ENCODE results near the gene LUZP4.

LUZP4 gene

DNA sequence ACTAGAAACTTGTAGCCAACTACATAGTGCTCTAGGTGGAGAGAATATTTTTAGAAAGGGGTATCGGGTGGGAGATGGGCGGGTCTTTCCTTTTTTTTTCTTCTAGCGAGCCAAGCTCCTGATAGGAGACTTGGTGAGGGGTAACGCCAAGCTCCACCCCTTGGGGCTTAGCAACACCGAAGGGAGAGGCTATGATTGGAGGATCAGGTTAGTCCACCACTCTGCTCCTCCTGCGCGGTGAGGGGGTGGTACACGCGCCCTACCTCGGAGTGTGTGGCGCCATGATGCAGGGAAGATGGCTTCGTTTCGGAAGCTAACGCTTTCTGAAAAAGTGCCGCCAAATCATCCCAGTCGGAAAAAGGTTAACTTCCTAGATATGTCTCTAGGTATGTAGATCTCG is at the start of gene LUZP4:
LUZP4 (plus strand) TSS at position 251 of the 400 bp plus-strand sequence; CDS start at position 296, 45 bp downstream.
- no peaks in the 10 kb centered on the region for H3K36me3 ChIP-seq (replicated peaks; ENCODE audit: insufficient read depth, low read length)
- no peak within 1 kb of the TSS for H3K4me3 ChIP-seq (ENCODE audit: low read length)
- H3K79me2 ChIP-seq (ENCODE audit: low read length) = no peaks in the 10 kb centered on the region
- no peaks in the 10 kb centered on the region for H3K4me1 ChIP-seq (ENCODE audit: low read length)
- H4K20me1 ChIP-seq (ENCODE audit: insufficient read depth, low read length) = no peaks in the 10 kb centered on the region
- H3K27me3 ChIP-seq (replicated peaks; ENCODE audit: insufficient read depth, low read length) = no peaks in the 10 kb centered on the region
- H3K9ac ChIP-seq (ENCODE audit: low read length) = no peak within 1 kb of the TSS
- no peaks in the 10 kb centered on the region for H3F3A ChIP-seq (ENCODE audit: insufficient read depth, low read length)
- TF ChIP-seq EZH2 (optimal IDR thresholded peaks at IDR 0.05; ENCODE audit: low read depth, low read length) (no peak), EZH2phosphoT487 (IDR thresholded peaks at IDR 0.05; ENCODE audit: low read length) (no peak)
- TF ChIP-seq, protein P1, sequence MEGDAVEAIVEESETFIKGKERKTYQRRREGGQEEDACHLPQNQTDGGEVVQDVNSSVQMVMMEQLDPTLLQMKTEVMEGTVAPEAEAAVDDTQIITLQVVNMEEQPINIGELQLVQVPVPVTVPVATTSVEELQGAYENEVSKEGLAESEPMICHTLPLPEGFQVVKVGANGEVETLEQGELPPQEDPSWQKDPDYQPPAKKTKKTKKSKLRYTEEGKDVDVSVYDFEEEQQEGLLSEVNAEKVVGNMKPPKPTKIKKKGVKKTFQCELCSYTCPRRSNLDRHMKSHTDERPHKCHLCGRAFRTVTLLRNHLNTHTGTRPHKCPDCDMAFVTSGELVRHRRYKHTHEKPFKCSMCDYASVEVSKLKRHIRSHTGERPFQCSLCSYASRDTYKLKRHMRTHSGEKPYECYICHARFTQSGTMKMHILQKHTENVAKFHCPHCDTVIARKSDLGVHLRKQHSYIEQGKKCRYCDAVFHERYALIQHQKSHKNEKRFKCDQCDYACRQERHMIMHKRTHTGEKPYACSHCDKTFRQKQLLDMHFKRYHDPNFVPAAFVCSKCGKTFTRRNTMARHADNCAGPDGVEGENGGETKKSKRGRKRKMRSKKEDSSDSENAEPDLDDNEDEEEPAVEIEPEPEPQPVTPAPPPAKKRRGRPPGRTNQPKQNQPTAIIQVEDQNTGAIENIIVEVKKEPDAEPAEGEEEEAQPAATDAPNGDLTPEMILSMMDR (IDR thresholded peaks at IDR 0.05; ENCODE audit: low read length) = no peak
- H3K27ac ChIP-seq (ENCODE audit: low read length) = no peak within 1 kb of the TSS
- no peak within 1 kb of the TSS for H3K4me2 ChIP-seq (ENCODE audit: low read depth, low read length)
- H2AFZ ChIP-seq (ENCODE audit: low read length) = no peak within 1 kb of the TSS
- no peaks in the 10 kb centered on the region for H3K9me2 ChIP-seq (replicated peaks; ENCODE audit: insufficient read depth, low read length)
- DNase-seq = no peak
- no peaks in the 10 kb centered on the region for H3K9me3 ChIP-seq (replicated peaks; ENCODE audit: insufficient read depth, low read length)

- H3K36me3 ChIP-seq (replicated peaks; ENCODE audit: insufficient read depth, low read length) = no peaks in the 10 kb centered on the region
- no peaks in the 10 kb centered on the region for H3K4me1 ChIP-seq (ENCODE audit: low read length)
- no peaks in the 10 kb centered on the region for H3K9me3 ChIP-seq (replicated peaks; ENCODE audit: insufficient read depth, low read length)
- H2AFZ ChIP-seq (ENCODE audit: low read length) = no peak overlapping the region
- no peaks in the 10 kb centered on the region for H3K27me3 ChIP-seq (replicated peaks; ENCODE audit: insufficient read depth, low read length)
- H3K9ac ChIP-seq (ENCODE audit: low read length) = no peak overlapping the region
- no peaks in the 10 kb centered on the region for H3K9me2 ChIP-seq (replicated peaks; ENCODE audit: insufficient read depth, low read length)
- H3K79me2 ChIP-seq (ENCODE audit: low read length) = no peaks in the 10 kb centered on the region
- peak overlapping the region; percentile 42; the same call in 1 of the 2 replicates for H3K27ac ChIP-seq (ENCODE audit: low read length)
- H4K20me1 ChIP-seq (ENCODE audit: insufficient read depth, low read length) = no peaks in the 10 kb centered on the region
- peak overlapping the region; percentile 41; the same call in 1 of the 2 replicates for H3K4me2 ChIP-seq (ENCODE audit: low read depth, low read length)
- 0 out of 2 replicates have a peak overlapping the region, but pooled peaks have one; percentile 20 for H3K4me3 ChIP-seq (ENCODE audit: low read length)
- no peaks in the 10 kb centered on the region for H3F3A ChIP-seq (ENCODE audit: insufficient read depth, low read length)
- no peak for TF ChIP-seq EZH2phosphoT487 (IDR thresholded peaks at IDR 0.05; ENCODE audit: low read length)
- no peak for TF ChIP-seq EZH2 (optimal IDR thresholded peaks at IDR 0.05; ENCODE audit: low read depth, low read length)
- TF ChIP-seq, protein P1 (IDR thresholded peaks at IDR 0.05; ENCODE audit: low read length) = no peak
- DNase-seq = peak; percentile 10
Measured at GRCh38 chrX:115251458-115252233, 37.9 kb upstream of the LUZP4 start.

GRCh38 chrX:115255003-115255402 is 34.5 kb upstream of the LUZP4 start:
- Histone ChIP-seq H3K79me2 (ENCODE audit: low read length) (no peaks in the 10 kb centered on the region), H3K9me3 (replicated peaks; ENCODE audit: insufficient read depth, low read length) (no peaks in the 10 kb centered on the region), H3K4me3 (ENCODE audit: low read length) (no peak overlapping the region), H3K9ac (ENCODE audit: low read length) (no peak overlapping the region), H2AFZ (ENCODE audit: low read length) (no peak overlapping the region), H3K9me2 (replicated peaks; ENCODE audit: insufficient read depth, low read length) (no peaks in the 10 kb centered on the region), H3K36me3 (replicated peaks; ENCODE audit: insufficient read depth, low read length) (no peaks in the 10 kb centered on the region), H3K4me2 (ENCODE audit: low read depth, low read length) (no peak overlapping the region), H3K27me3 (replicated peaks; ENCODE audit: insufficient read depth, low read length) (no peaks in the 10 kb centered on the region), H3K27ac (ENCODE audit: low read length) (no peak overlapping the region), H4K20me1 (ENCODE audit: insufficient read depth, low read length) (no peaks in the 10 kb centered on the region), H3F3A (ENCODE audit: insufficient read depth, low read length) (no peaks in the 10 kb centered on the region), H3K4me1 (ENCODE audit: low read length) (no peaks in the 10 kb centered on the region)
- no peak for TF ChIP-seq EZH2phosphoT487 (IDR thresholded peaks at IDR 0.05; ENCODE audit: low read length)
- no peak for DNase-seq

GRCh38 chrX:115257711-115258110 is 31.8 kb upstream of the LUZP4 start:
- Histone ChIP-seq H3K4me3 (ENCODE audit: low read length) (no peak overlapping the region), H4K20me1 (ENCODE audit: insufficient read depth, low read length) (no peaks in the 10 kb centered on the region), H3K79me2 (ENCODE audit: low read length) (no peaks in the 10 kb centered on the region), H3K27me3 (replicated peaks; ENCODE audit: insufficient read depth, low read length) (no peaks in the 10 kb centered on the region), H3K4me2 (ENCODE audit: low read depth, low read length) (no peak overlapping the region), H3K27ac (ENCODE audit: low read length) (no peak overlapping the region), H2AFZ (ENCODE audit: low read length) (no peak overlapping the region), H3K9ac (ENCODE audit: low read length) (no peak overlapping the region), H3K9me3 (replicated peaks; ENCODE audit: insufficient read depth, low read length) (no peaks in the 10 kb centered on the region), H3F3A (ENCODE audit: insufficient read depth, low read length) (no peaks in the 10 kb centered on the region), H3K4me1 (ENCODE audit: low read length) (no peaks in the 10 kb centered on the region), H3K9me2 (replicated peaks; ENCODE audit: insufficient read depth, low read length) (no peaks in the 10 kb centered on the region), H3K36me3 (replicated peaks; ENCODE audit: insufficient read depth, low read length) (no peaks in the 10 kb centered on the region)
- TF ChIP-seq, protein P1 (IDR thresholded peaks at IDR 0.05; ENCODE audit: low read length) = no peak
- TF ChIP-seq EZH2phosphoT487 (IDR thresholded peaks at IDR 0.05; ENCODE audit: low read length) (no peak), EZH2 (optimal IDR thresholded peaks at IDR 0.05; ENCODE audit: low read depth, low read length) (no peak)
- no peak for DNase-seq

Measured in MM.1S (cell line).